ENCODE results near the gene APLF. TPM values are rescaled to one million over a fixed set of nuclear protein-coding genes. Genes with fewer than 3 reads are reported as not detected.

APLF gene
- total and polyA plus RNA-seq, 2 donors (not counting 3 experiments of a cell fraction or from before 2014, with no cell fraction given), result 0.75 to 2.3 TPM

GRCh38 chr2:68453761-68454360 is 13.5 kb upstream of the APLF start:
- no peaks in the 10 kb centered on the region for H3K36me3 ChIP-seq (ENCODE audit: control insufficient read depth in 2 of 2, extremely low read depth in 1 of 2, insufficient read depth in 2 of 2, low read length in 2 of 2)
- no peaks in the 10 kb centered on the region for H3K9me1 ChIP-seq (replicated peaks; ENCODE audit: control insufficient read depth, extremely low read depth, insufficient read depth, low read length)
- no peak overlapping the region for H3K9ac ChIP-seq (replicated peaks; ENCODE audit: extremely low read depth, insufficient read depth, low read length)
- no peak overlapping the region for H3K4me3 ChIP-seq (replicated peaks in 1 of 3; ENCODE audit: insufficient read depth in 1 of 3, low read depth in 1 of 3, low read length in 3 of 3)
- no TSS peak for BruUV-seq (replicated peaks)
- dilution Hi-C loops (cut with MboI; ENCODE audit: extremely low pct_ligation_motif_present, low sequenced_read_pairs), result no loop called here
- no peaks in the 10 kb centered on the region for H3K4me1 ChIP-seq (ENCODE audit: control insufficient read depth, extremely low read depth, insufficient read depth, low read length)
- TF ChIP-seq GATA2 (IDR thresholded peaks at IDR 0.05; ENCODE audit: insufficient read depth, insufficient read length, low read depth, low read length) (no peak), POLR2A (IDR thresholded peaks at IDR 0.05; ENCODE audit: low read depth, low read length) (no peak), POLR2AphosphoS5 (IDR thresholded peaks at IDR 0.05; ENCODE audit: insufficient read depth, low read depth, low read length) (no peak), FOS (IDR thresholded peaks at IDR 0.05; ENCODE audit: borderline replicate concordance, insufficient read depth, low read length) (no peak), EZH2 (IDR thresholded peaks at IDR 0.05; ENCODE audit: borderline replicate concordance, low read depth, low read length, severe bottlenecking) (no peak), MYC (IDR thresholded peaks at IDR 0.05; ENCODE audit: low read depth, low read length) (no peak), JUN (IDR thresholded peaks at IDR 0.05; ENCODE audit: borderline replicate concordance, insufficient read depth, insufficient read length, low read depth) (no peak)
- TF ChIP-seq, protein P1, sequence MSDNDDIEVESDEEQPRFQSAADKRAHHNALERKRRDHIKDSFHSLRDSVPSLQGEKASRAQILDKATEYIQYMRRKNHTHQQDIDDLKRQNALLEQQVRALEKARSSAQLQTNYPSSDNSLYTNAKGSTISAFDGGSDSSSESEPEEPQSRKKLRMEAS (IDR thresholded peaks at IDR 0.05; ENCODE audit: insufficient read depth, insufficient read length), result no peak
- TF ChIP-seq, protein P2, sequence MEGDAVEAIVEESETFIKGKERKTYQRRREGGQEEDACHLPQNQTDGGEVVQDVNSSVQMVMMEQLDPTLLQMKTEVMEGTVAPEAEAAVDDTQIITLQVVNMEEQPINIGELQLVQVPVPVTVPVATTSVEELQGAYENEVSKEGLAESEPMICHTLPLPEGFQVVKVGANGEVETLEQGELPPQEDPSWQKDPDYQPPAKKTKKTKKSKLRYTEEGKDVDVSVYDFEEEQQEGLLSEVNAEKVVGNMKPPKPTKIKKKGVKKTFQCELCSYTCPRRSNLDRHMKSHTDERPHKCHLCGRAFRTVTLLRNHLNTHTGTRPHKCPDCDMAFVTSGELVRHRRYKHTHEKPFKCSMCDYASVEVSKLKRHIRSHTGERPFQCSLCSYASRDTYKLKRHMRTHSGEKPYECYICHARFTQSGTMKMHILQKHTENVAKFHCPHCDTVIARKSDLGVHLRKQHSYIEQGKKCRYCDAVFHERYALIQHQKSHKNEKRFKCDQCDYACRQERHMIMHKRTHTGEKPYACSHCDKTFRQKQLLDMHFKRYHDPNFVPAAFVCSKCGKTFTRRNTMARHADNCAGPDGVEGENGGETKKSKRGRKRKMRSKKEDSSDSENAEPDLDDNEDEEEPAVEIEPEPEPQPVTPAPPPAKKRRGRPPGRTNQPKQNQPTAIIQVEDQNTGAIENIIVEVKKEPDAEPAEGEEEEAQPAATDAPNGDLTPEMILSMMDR (IDR thresholded peaks at IDR 0.05; ENCODE audit: extremely low read depth in 1 of 2, insufficient read depth in 1 of 2, low read depth in 1 of 2, low read length in 2 of 2), result no peak
- no peaks in the 10 kb centered on the region for H3K27me3 ChIP-seq (ENCODE audit: control insufficient read depth in 2 of 2, insufficient read depth in 2 of 2, low read length in 2 of 2)
- H3K9me3 ChIP-seq (replicated peaks; ENCODE audit: control insufficient read depth, insufficient read depth, low read length), result no peaks in the 10 kb centered on the region
- ChIA-PET CTCF (interaction anchor here (1.6 to 2.5 kb wide), 4 partner anchors 10 to 34 kb away, joined by 3 to 35 read pairs (median 16); no protein-coding TSS in a partner anchor), POLR2A (no interaction called here)
- no peak overlapping the region for H2AFZ ChIP-seq (ENCODE audit: low read depth, low read length)
- H3K4me2 ChIP-seq (ENCODE audit: insufficient read depth, low read length), result no peak overlapping the region
- FAIRE-seq (no peak), DNase-seq (ENCODE audit: low read depth, low spot score) (no peak)
- no peaks in the 10 kb centered on the region for H4K20me1 ChIP-seq (replicated peaks; ENCODE audit: control insufficient read depth, extremely low read depth, insufficient read depth, low read length)
- no peaks in the 10 kb centered on the region for H3K79me2 ChIP-seq (ENCODE audit: control insufficient read depth, insufficient read depth, low read length)
- intact Hi-C loops (cut with micrococcal nuclease), result no loop called here
- H3K27ac ChIP-seq (ENCODE audit: insufficient read depth, low read depth, low read length), result no peak overlapping the region
